ENCODE measurements around the gene MBD3L3. TPM values are rescaled to one million over a fixed set of nuclear protein-coding genes. Genes with fewer than 3 reads are reported as not detected.
"Not testable (repeated sequence)": the region's sequence is repeated elsewhere in the genome, so short reads cannot be mapped to it uniquely, and the experiment has no call there.

The MBD3L3 gene
- total RNA-seq (2014; rRNA removed) (not detected in 2 replicates), Bru-seq, nascent RNA (not detected), BruChase-seq, experiment 1, labeled RNA remaining after a 6-hour chase (not detected), BruChase-seq, experiment 2, labeled RNA remaining after a 2-hour chase (not detected)
- long read RNA-seq, result 0 reads

DNA sequence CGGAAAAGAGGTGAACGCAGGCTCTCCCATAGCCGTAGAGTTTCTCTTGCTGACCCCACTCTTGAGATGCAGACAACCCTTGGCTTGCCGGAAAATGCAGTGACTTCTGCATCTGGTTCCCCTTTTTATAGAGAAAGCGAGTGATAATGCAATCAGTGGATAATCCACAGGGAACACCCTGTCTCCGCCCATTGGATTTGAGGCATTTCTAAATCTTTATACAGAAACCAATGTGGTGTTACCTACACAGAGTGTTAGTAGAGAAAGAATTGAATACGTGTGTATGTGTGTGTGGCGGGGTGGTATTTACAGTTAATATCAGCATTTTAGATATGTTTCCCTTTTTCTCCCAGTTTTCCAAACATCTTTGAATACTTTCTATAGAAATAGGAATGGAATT lies at the start of gene MBD3L3:
Gene MBD3L3, minus strand, starts transcription at position 101 of the 400 bp plus-strand sequence. Its CDS starts 71 bp downstream, at position 30.
- H3K9ac ChIP-seq (ENCODE audit: low read length); H3K4me2 ChIP-seq (ENCODE audit: low read length); H3K9me3 ChIP-seq (ENCODE audit: low read length); intact Hi-C loops (cut with micrococcal nuclease); H3K27me3 ChIP-seq (ENCODE audit: low read length); H2AFZ ChIP-seq (ENCODE audit: low read length); H3K79me2 ChIP-seq (ENCODE audit: low read length); CTCF ChIA-PET; POLR2A ChIA-PET (ENCODE audit: unreplicated experiment); BruUV-seq (replicated peaks); H3K36me3 ChIP-seq (ENCODE audit: low read depth, low read length); H3K4me3 ChIP-seq (ENCODE audit: low read length); ATAC-seq; H3F3A ChIP-seq (ENCODE audit: low read length, unreplicated experiment); H3K4me1 ChIP-seq (ENCODE audit: insufficient read depth, low read length); H3K27ac ChIP-seq (ENCODE audit: low read length); H4K20me1 ChIP-seq (ENCODE audit: low read length); DNase-seq; H3K9me2 ChIP-seq (replicated peaks; ENCODE audit: low read length): not testable (repeated sequence)

- intact Hi-C loops (cut with micrococcal nuclease), result no loop called here
- CTCF ChIA-PET, result no interaction called here
Observed at GRCh38 chr19:7106711-7107657, 48.5 kb upstream of the MBD3L3 start.

DNA sequence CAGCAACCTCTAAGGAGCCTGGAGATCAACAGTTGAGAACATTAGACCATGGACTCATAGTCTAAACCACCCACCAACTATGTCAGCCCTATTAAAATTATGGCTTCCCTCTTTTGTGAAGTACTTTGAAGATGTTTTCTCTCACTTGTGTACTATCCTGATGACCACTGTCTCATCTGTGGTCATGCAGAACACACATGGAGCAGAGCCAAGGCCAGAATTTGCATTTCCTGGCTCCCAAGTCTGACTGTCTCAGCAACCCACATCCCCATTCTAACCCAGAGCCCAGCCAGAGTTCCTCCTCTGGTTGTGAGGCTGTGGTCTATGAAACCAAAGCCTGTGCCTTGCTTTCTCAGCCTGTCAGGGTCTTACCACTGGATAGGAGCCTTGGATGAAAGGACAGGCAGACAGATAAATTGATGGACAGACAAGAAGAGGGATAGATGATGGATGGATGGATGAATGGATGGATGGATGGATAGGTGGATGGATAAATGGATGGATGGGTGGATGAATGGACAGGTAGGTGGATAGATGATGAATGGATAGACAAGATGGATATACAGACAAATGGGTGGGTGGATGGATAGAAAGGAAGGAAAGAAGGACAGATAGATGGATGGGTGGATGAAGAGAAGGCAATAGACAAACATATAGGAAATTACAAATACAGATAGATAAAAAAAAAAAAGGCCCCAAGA lies 46.4 kb upstream of the MBD3L3 start:
- Histone ChIP-seq H4K20me1 (ENCODE audit: low read length) (no peaks in the 10 kb centered on the region), H3K36me3 (ENCODE audit: low read depth, low read length) (no peaks in the 10 kb centered on the region), H3K4me2 (ENCODE audit: low read length) (no peak overlapping the region), H3K79me2 (ENCODE audit: low read length) (no peaks in the 10 kb centered on the region), H3K27me3 (ENCODE audit: low read length) (no peaks in the 10 kb centered on the region; the same call in 1 of the 2 replicates), H2AFZ (ENCODE audit: low read length) (no peak overlapping the region), H3K9me2 (replicated peaks; ENCODE audit: low read length) (no peaks in the 10 kb centered on the region), H3K9me3 (ENCODE audit: low read length) (no peaks in the 10 kb centered on the region), H3K4me3 (ENCODE audit: low read length) (no peak overlapping the region), H3K27ac (ENCODE audit: low read length) (no peak overlapping the region), H3K4me1 (ENCODE audit: insufficient read depth, low read length) (peaks cover under 1% of the 10 kb centered on the region; the same call in 1 of the 2 replicates), H3F3A (ENCODE audit: low read length, unreplicated experiment) (no peaks in the 10 kb centered on the region), H3K9ac (ENCODE audit: low read length) (no peak overlapping the region)
- ChIA-PET POLR2A (ENCODE audit: unreplicated experiment) (no interaction called here), CTCF (no interaction called here)
- DNase-seq, result no peak
- intact Hi-C loops (cut with micrococcal nuclease), result no loop called here
- no peak for ATAC-seq
- TF ChIP-seq EZH2phosphoT487 (IDR thresholded peaks at IDR 0.05; ENCODE audit: borderline replicate concordance, low read length), result no peak
- TF ChIP-seq, protein P1, sequence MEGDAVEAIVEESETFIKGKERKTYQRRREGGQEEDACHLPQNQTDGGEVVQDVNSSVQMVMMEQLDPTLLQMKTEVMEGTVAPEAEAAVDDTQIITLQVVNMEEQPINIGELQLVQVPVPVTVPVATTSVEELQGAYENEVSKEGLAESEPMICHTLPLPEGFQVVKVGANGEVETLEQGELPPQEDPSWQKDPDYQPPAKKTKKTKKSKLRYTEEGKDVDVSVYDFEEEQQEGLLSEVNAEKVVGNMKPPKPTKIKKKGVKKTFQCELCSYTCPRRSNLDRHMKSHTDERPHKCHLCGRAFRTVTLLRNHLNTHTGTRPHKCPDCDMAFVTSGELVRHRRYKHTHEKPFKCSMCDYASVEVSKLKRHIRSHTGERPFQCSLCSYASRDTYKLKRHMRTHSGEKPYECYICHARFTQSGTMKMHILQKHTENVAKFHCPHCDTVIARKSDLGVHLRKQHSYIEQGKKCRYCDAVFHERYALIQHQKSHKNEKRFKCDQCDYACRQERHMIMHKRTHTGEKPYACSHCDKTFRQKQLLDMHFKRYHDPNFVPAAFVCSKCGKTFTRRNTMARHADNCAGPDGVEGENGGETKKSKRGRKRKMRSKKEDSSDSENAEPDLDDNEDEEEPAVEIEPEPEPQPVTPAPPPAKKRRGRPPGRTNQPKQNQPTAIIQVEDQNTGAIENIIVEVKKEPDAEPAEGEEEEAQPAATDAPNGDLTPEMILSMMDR (conservative IDR thresholded peaks at IDR 0.05; ENCODE audit: low read depth, low read length), result no peak
- no TSS peak for BruUV-seq (replicated peaks)

More at GRCh38 chr19:7106711-7107657, 48.5 kb upstream of the MBD3L3 start:
- no peaks in the 10 kb centered on the region for H3K9me3 ChIP-seq (ENCODE audit: low read length)
- no peak overlapping the region for H3K27ac ChIP-seq (ENCODE audit: low read length)
- POLR2A ChIA-PET (ENCODE audit: unreplicated experiment), result no interaction called here
- H3K79me2 ChIP-seq (ENCODE audit: low read length), result no peaks in the 10 kb centered on the region
- H3K9ac ChIP-seq (ENCODE audit: low read length), result no peak overlapping the region
- ATAC-seq (no peak), DNase-seq (no peak)
- H3K4me2 ChIP-seq (ENCODE audit: low read length), result no peak overlapping the region
- H3K27me3 ChIP-seq (ENCODE audit: low read length), result no peaks in the 10 kb centered on the region; the same call in 1 of the 2 replicates
- no peaks in the 10 kb centered on the region for H3K36me3 ChIP-seq (ENCODE audit: low read depth, low read length)
- TF ChIP-seq EZH2phosphoT487 (IDR thresholded peaks at IDR 0.05; ENCODE audit: borderline replicate concordance, low read length) (no peak), EZH2 (IDR thresholded peaks at IDR 0.05; ENCODE audit: low read length, unreplicated experiment) (no peak)
- TF ChIP-seq, protein P1 (conservative IDR thresholded peaks at IDR 0.05; ENCODE audit: low read depth, low read length), result no peak
- no peak overlapping the region for H2AFZ ChIP-seq (ENCODE audit: low read length)
- H3K9me2 ChIP-seq (replicated peaks; ENCODE audit: low read length), result no peaks in the 10 kb centered on the region
- H3K4me1 ChIP-seq (ENCODE audit: insufficient read depth, low read length), result no peaks in the 10 kb centered on the region
- BruUV-seq (replicated peaks), result no TSS peak
- H4K20me1 ChIP-seq (ENCODE audit: low read length), result no peaks in the 10 kb centered on the region
- no peaks in the 10 kb centered on the region for H3F3A ChIP-seq (ENCODE audit: low read length, unreplicated experiment)
- H3K4me3 ChIP-seq (ENCODE audit: low read length), result no peak overlapping the region
